ENCODE data around the gene KRT7. TPM values are rescaled to one million over a fixed set of nuclear protein-coding genes. Genes with fewer than 3 reads are reported as not detected.

Gene KRT7
- total RNA-seq, 2 experiments from 2014 or later: 4.7 to 18.3 TPM

GRCh38 chr12:52230364-52231281, 2.4 kb upstream of the KRT7 start:
- CTCF ChIA-PET: interaction anchor here (0.8 to 1.2 kb wide), 3 partner anchors 48 to 97 kb away, joined by 3 to 4 read pairs (median 3); no protein-coding TSS in a partner anchor
- H3K4me1 Mint-ChIP-seq: no peaks in the 10 kb centered on the region
- no peak overlapping the region for H3K27ac Mint-ChIP-seq
- ATAC-seq (no peak), DNase-seq (no peak)
- no peak overlapping the region for H3K4me3 Mint-ChIP-seq
- H3K9me3 Mint-ChIP-seq (ENCODE audit: low read depth): no peaks in the 10 kb centered on the region
- no peaks in the 10 kb centered on the region for H3K36me3 Mint-ChIP-seq
- H3K27me3 Mint-ChIP-seq: peaks cover 78% of the 10 kb centered on the region

- no peak overlapping the region for H3K4me3 Mint-ChIP-seq
- no peak overlapping the region for H3K27ac Mint-ChIP-seq
- DNase-seq (no peak), ATAC-seq (no peak)
- peaks cover 73% of the 10 kb centered on the region for H3K27me3 Mint-ChIP-seq
- H3K4me1 Mint-ChIP-seq: no peaks in the 10 kb centered on the region
- H3K9me3 Mint-ChIP-seq (ENCODE audit: low read depth): no peaks in the 10 kb centered on the region
- H3K36me3 Mint-ChIP-seq: no peaks in the 10 kb centered on the region
- CTCF ChIA-PET: no interaction called here
Measured at GRCh38 chr12:52231305-52232202, 1.5 kb upstream of the KRT7 start.

GRCh38 chr12:52232203-52232673, 805 bp upstream of the KRT7 start:
- Mint-ChIP-seq H3K4me1 (no peaks in the 10 kb centered on the region), H3K27ac (no peak overlapping the region), H3K27me3 (peaks cover 66% of the 10 kb centered on the region), H3K4me3 (no peak overlapping the region), H3K9me3 (ENCODE audit: low read depth) (no peaks in the 10 kb centered on the region), H3K36me3 (no peaks in the 10 kb centered on the region)
- DNase-seq: no peak
- CTCF ChIA-PET: no interaction called here
- ATAC-seq: no peak

- Mint-ChIP-seq H3K27me3 (peaks cover 58% of the 10 kb centered on the region), H3K36me3 (no peaks in the 10 kb centered on the region), H3K4me1 (no peaks in the 10 kb centered on the region), H3K9me3 (ENCODE audit: low read depth) (no peaks in the 10 kb centered on the region), H3K4me3 (no peak overlapping the region), H3K27ac (no peak overlapping the region)
- CTCF ChIA-PET: interaction anchor here (0.9 kb wide), 1 partner anchor 46 kb away, joined by 3 read pairs; no protein-coding TSS in a partner anchor
- DNase-seq: no peak
- no peak for ATAC-seq
Measured at GRCh38 chr12:52233462-52234207, 592 bp downstream of the KRT7 start.

GRCh38 chr12:52234223-52234810, 1.3 kb downstream of the KRT7 start:
- no peaks in the 10 kb centered on the region for H3K9me3 Mint-ChIP-seq (ENCODE audit: low read depth)
- H3K36me3 Mint-ChIP-seq: no peaks in the 10 kb centered on the region
- no peaks in the 10 kb centered on the region for H3K4me1 Mint-ChIP-seq
- DNase-seq: no peak
- H3K27me3 Mint-ChIP-seq: peaks cover 51% of the 10 kb centered on the region
- no peak for ATAC-seq
- CTCF ChIA-PET: interaction anchor here (0.6 to 0.9 kb wide), 2 partner anchors 45 to 1419 kb away, joined by 3 read pairs; no protein-coding TSS in a partner anchor
- no peak overlapping the region for H3K27ac Mint-ChIP-seq
- H3K4me3 Mint-ChIP-seq: no peak overlapping the region

GRCh38 chr12:52235001-52235764, 2.1 kb downstream of the KRT7 start:
- ATAC-seq: no peak
- Mint-ChIP-seq H3K36me3 (no peaks in the 10 kb centered on the region), H3K27me3 (peaks cover 48% of the 10 kb centered on the region), H3K9me3 (ENCODE audit: low read depth) (no peaks in the 10 kb centered on the region), H3K4me1 (no peaks in the 10 kb centered on the region), H3K4me3 (no peak overlapping the region), H3K27ac (no peak overlapping the region)
- no peak for DNase-seq
- CTCF ChIA-PET: no interaction called here

GRCh38 chr12:52235822-52236361, 2.8 kb downstream of the KRT7 start:
- no peaks in the 10 kb centered on the region for H3K9me3 Mint-ChIP-seq (ENCODE audit: low read depth)
- no peak overlapping the region for H3K27ac Mint-ChIP-seq
- CTCF ChIA-PET: no interaction called here
- DNase-seq (no peak), ATAC-seq (no peak)
- no peaks in the 10 kb centered on the region for H3K36me3 Mint-ChIP-seq
- no peak overlapping the region for H3K4me3 Mint-ChIP-seq
- H3K4me1 Mint-ChIP-seq: no peaks in the 10 kb centered on the region
- H3K27me3 Mint-ChIP-seq: peaks cover 42% of the 10 kb centered on the region

- H3K36me3 Mint-ChIP-seq: no peaks in the 10 kb centered on the region
- H3K27ac Mint-ChIP-seq: no peak overlapping the region
- CTCF ChIA-PET: interaction anchor here (0.9 to 3.8 kb wide), 2 partner anchors 15 to 43 kb away, joined by 3 to 9 read pairs; no protein-coding TSS in a partner anchor
- no peak overlapping the region for H3K4me3 Mint-ChIP-seq
- no peaks in the 10 kb centered on the region for H3K4me1 Mint-ChIP-seq
- no peak for ATAC-seq
- peaks cover 39% of the 10 kb centered on the region for H3K27me3 Mint-ChIP-seq
- no peaks in the 10 kb centered on the region for H3K9me3 Mint-ChIP-seq (ENCODE audit: low read depth)
- no peak for DNase-seq
Measured at GRCh38 chr12:52236386-52237050, 3.5 kb downstream of the KRT7 start.

GRCh38 chr12:52238207-52238840, 5.3 kb downstream of the KRT7 start:
- Mint-ChIP-seq H3K27me3 (peaks cover 25% of the 10 kb centered on the region), H3K4me1 (peaks cover 11% of the 10 kb centered on the region), H3K27ac (no peak overlapping the region), H3K36me3 (no peaks in the 10 kb centered on the region), H3K9me3 (ENCODE audit: low read depth) (no peaks in the 10 kb centered on the region), H3K4me3 (no peak overlapping the region)
- CTCF ChIA-PET: interaction anchor here (0.8 to 3.8 kb wide), 6 partner anchors 13 to 315 kb away, joined by 3 to 9 read pairs (median 3); no protein-coding TSS in a partner anchor
- DNase-seq (no peak), ATAC-seq (no peak)

GRCh38 chr12:52238916-52239646, 6.0 kb downstream of the KRT7 start:
- H3K9me3 Mint-ChIP-seq (ENCODE audit: low read depth): no peaks in the 10 kb centered on the region
- CTCF ChIA-PET: interaction anchor here (0.6 to 3.8 kb wide), 3 partner anchors 12 to 17 kb away, joined by 3 to 9 read pairs (median 4); no protein-coding TSS in a partner anchor
- no peak overlapping the region for H3K27ac Mint-ChIP-seq
- H3K36me3 Mint-ChIP-seq: no peaks in the 10 kb centered on the region
- ATAC-seq (no peak), DNase-seq (no peak)
- peaks cover 20% of the 10 kb centered on the region for H3K27me3 Mint-ChIP-seq
- H3K4me1 Mint-ChIP-seq: peaks cover 18% of the 10 kb centered on the region
- H3K4me3 Mint-ChIP-seq: no peak overlapping the region

Measured in activated CD8-positive, alpha-beta memory T cell treated with anti-CD3 and anti-CD28 coated beads, Interleukin-2, amount 10 ng/mL, durations not matched to agents 7 days and 5 days (primary cell).